Stimulated activated CD4-positive, alpha-beta T cell treated with anti-CD3 and anti-CD28 coated beads, Interleukin-2, amount 100 ng/mL, for 48 hours (primary cell): Measurements from ENCODE around the gene RPS6KA4.

ENCODE experiments used
- DNase-seq, 2 donors: peaks; one replicate each; pipeline ENCODE4 v3.0.0-alpha.2; 2020

Gene RPS6KA4

DNA sequence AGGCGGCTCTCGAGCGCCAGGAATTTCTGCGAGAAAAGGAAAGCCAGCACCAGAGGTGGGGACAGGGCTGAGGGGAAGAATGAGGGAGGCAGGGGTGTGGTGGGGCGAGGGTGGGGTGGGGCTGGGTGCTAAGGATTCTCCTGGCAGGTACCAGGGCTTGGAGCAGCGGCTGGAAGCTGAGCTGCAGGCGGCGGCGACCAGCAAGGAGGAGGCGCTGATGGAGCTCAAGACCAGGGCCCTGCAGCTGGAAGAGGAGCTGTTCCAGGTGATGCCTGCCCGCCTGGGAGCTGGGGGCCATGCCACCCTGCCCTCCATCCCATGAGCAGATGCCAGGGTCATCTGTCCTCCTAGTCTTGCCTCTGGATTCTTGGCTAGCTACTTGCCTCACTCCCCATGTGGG, 9.6 kb upstream of the RPS6KA4 start:
- DNase-seq: no peak

DNA sequence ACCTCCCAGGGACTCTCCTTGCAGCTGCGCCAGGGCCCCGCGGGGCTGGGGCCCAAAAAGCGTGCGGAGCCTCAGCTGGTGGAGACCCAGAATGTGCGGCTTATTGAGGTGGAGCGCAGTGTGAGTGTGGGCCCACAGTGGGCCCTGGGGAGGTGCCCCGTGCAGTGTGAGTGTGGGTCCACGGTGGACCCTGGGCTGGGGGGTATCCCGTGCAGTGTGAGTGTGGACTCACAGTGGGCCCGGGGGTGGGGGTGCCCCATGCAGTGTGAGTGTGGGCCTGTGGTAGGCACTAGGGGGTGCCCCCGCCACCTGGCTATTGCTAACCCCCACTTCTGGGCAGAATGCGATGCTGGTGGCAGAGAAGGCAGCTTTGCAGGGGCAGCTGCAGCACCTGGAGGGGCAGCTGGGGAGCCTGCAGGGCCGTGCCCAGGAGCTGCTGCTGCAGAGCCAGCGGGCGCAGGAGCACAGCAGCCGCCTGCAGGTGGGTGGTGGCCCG, 7.8 kb upstream of the RPS6KA4 start:
- no peak for DNase-seq

DNA sequence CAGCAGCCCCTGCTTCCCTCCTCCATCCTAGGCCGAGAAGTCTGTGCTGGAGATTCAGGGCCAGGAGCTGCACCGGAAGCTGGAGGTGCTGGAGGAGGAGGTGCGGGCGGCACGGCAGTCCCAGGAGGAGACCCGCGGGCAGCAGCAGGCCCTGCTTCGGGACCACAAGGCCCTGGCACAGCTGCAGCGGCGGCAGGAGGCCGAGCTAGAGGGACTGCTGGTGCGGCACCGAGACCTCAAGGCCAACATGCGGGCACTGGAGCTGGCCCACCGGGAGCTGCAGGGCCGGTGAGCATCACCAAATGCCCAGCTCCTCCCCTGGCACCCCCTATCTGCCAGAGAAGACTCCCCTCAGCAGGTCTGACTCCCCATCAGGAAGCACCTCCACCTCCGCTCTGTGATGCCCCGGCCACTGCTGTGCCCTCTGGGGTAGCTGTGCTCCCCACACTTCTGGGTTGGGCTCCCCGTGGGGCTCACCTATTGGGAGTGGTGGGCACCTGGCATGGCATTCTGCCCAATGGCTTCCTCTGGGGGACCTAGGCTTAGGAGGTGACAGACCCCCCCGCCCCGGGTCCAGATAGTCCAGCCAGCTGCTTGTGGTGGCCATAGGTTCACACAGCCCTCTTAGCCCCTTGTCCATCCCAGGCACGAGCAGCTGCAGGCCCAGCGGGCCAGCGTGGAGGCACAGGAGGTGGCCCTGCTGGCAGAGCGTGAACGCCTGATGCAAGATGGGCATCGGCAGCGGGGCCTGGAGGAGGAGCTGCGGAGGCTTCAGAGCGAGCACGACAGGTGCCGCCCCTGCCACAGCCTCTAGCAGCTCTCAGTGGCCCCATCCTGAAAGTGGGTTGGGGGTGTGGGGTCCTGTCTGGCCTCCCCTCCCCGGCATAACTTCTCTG, 6.6 kb upstream of the RPS6KA4 start:
- no peak for DNase-seq

DNA sequence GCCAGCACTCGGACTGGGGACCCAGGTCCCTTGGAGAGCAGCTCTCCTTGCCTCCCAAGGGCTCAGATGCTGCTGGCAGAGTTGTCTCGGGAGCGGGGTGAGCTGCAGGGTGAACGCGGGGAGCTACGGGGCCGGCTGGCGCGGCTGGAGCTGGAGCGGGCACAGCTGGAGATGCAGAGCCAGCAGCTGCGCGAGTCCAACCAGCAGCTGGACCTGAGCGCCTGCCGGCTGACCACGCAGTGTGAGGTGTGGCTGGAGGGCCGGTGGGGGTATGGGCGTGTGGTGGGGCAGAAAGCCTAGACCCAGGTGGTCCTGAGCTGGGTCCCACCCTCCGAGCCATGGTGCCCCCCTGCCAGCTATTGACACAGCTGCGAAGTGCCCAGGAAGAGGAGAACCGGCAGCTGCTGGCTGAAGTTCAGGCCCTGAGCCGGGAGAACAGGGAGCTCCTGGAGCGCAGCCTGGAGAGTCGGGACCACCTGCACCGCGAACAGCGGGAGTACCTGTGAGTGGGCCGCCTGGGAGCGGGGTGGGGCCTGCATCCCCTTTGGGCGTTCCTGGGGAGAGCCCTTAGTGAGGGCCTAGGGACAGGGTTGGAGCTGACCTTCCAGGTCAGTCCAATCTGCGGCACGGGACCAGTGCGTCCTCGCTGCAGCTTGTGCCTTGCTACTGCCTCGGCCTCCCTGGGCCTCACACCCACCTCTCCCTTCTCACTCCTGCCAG, 5.8 kb upstream of the RPS6KA4 start:
- no peak for DNase-seq

DNA sequence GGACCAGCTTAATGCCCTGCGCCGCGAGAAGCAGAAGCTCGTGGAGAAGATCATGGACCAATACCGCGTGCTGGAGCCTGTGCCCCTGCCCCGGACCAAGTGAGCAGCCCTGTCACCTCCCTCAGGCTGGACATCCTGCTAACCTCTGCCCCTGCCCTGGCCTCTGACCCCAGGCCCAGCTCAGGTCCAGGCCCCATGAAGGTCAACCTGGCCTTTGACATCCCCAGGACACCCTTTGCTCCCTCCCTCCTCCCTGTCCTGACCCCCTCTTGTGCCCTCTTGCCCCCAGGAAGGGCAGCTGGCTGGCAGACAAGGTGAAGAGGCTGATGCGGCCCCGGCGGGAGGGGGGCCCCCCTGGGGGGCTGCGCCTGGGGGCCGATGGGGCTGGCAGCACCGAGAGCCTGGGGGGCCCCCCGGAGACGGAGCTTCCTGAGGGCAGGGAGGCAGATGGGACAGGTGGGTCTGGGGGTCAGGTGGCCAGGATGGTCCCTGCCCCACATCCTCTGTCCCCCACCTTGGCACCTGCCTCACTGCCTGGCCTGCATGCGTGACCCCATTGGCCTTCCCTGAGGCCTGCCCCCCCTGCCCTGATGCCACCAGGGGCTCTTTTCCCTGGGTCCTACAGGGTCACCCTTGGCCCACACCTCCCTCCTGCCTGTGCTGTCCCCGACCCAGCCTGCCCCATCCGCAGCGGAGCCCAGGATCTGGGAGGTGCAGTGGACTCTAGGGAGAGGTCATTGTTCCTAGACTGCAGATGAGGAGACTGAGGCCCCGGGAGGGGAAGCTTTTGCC, 5.1 kb upstream of the RPS6KA4 start:
- DNase-seq: no peak

DNA sequence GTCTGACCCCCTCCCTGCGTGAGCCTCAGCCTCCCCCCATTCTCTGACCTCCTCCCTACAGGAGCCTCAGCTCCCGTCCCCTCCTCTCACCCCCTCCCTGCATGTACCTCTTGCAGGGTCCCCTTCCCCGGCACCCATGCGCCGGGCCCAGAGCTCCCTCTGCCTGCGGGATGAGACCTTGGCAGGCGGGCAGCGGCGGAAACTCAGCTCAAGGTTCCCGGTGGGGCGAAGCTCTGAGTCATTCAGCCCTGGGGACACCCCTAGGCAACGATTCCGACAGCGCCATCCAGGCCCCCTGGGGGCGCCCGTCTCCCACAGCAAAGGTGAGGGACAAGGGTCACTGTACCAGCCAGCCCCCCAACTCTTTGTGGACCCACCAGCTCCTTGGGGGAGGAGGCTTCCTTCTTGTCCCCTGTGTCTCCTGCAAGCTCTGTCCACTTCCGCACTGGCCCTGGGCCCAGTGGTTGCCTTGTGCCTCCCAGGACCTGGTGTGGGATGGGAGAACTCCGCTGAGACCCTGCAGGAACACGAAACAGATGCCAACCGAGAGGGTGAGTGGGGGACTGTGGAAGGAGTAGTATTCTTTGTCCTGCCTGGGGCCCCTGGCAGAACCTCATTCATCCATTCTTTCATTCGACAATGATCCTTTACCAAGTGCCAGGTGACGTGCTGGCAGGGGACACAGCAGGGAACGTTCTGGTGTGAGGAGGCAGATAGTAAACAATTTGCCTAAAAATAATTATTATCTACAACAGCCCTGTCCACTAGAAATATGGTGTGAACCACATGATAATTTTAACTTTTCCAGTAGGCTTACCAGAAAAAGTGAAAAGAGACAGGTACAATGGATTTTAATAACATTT, 3.7 kb upstream of the RPS6KA4 start:
- peak in 1 of 2 donors; percentile 43 for DNase-seq

DNA sequence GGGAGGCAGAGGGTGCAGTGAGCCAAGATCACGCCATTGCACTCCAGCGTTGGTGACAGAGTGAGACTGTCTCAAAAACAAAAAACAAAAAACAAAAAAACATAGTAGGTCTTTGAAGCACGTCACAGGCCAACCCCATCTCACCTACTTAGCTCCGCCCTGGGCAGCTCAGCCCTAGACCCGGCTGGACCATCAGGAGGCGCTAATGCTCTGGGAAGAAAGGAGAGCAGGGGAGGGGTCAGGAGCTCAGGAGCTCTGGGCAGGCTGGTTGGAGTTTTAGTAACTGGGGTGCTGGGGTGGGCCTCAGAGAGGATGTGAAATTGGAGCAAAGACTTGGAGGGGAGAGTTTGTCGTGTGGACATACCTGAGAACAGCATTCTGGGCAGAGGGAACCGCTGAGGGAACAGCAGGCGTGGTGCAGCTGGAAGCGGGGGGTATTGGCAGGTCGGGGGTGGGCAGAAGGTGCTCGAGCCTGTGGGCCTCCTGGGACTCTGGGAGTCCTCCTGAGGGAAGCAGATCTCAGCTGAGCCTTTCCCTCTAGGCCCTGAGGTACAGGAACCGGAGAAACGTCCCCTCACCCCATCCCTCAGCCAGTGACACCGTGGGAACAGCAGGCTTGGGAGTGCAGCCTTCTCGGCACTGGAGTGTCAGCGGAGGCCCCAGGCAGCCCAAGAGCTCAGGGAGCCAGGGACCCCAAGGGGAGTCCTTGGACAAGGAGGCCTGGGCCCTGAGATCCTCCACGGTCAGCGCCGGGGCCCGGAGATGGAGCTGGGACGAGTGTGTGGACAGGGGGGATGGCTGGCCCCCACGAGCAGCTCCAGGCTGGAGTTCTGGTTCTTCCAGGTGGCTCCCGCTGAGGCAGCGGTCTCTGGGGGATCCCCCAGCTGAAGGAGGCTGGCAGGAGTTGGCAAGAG, 2.2 kb upstream of the RPS6KA4 start:
- DNase-seq: peak; percentile 44 to 45

DNA sequence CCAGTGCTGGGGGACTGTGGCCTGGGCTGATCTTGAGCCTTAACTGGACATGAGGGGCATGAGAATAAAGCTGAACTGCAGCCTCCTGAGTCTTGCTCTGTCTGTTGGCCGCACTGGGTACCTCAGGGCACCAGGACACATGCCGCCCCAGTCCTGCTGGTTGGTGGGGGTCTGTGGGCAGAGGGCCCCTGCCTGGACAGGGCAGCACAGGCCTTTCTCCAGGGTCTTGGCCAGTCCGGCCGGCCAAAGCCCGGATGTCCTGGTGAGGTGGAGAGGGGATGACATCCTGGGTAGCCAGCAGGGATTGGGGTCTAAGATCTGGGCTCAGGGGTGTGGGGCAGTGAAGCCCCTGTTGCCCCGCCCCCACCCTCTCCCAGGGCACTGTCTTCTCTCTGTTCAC, 1.5 kb upstream of the RPS6KA4 start:
- no peak for DNase-seq

DNA sequence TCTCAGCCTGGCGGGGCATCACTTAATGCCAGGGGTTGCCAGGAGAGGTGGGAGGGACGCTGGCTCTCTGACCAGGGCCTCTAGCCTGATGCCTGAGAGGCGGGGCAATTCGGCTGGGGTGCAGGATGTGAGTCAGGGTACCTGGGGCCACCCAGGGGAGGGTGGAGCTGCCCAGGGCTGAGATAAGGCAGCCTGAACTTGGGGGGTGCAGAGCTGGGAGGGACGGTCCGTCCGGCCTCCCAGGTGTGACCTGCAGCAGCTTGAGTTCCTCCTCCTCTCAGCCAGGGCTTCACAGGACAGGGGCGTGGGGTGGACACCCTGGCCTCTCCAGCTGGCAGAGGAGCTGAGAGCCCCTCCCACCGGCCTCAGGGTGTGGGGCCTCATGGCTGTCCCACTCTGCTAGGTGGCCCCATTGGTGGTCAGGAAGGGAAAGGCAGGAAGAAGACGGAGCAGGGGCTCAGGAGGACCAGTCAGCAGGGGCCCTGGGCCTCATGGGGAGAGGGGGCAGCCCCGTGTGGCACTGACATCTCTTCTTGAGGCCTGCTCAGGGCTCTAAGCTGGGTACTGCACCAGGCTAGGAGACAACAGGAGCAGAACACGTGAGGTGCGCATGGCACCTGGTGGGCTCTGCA, 942 bp upstream of the RPS6KA4 start:
- peak in 1 of 2 donors; percentile 56 for DNase-seq

DNA sequence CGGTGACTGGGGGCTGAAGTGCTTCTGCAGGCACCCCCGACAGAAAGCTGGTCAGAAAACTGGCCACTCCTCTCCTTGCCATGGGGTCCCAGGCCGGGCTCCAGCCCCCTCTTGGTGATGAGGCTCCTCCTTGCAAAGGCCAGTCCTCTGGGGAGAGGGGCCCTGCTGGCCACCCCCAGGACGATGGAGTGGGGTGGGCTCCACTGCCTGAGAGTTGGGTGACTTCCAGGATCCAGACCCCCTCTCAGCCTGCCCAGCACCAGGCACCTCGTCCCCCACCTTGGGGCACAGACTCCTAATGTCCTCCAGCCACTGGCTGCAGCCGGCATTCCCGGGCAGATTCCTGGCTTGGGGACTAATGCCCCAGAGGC, 441 bp upstream of the RPS6KA4 start:
- no peak for DNase-seq

DNA sequence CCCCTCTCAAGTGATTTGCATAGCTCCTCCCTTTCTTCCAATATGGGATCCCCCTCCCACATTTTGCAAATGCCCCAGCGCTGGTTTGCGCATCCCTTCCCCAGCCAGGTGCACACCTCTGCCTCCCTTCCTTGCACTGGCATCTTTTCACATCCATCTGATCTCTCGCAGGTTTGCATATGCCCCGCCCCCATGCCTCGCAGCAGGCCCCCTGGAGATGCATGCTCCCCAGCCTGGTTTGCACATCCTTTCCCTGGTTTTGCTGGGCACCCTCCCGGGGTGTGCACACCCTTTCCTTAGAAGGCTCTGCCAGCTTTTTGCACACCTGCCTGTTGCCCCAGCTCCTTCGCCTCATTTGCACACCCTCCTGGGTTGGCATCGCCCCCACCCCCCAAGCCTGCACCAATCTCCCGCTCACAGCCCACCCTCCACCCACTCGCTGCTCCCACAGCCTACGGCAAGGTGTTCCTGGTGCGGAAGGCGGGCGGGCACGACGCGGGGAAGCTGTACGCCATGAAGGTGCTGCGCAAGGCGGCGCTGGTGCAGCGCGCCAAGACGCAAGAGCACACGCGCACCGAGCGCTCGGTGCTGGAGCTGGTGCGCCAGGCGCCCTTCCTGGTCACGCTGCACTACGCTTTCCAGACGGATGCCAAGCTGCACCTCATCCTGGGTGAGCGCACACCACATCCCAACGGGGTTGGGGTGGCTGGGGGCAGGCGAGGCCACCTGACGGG, 917 bp downstream of the RPS6KA4 start:
- peak in 1 of 2 donors; percentile 15 for DNase-seq

DNA sequence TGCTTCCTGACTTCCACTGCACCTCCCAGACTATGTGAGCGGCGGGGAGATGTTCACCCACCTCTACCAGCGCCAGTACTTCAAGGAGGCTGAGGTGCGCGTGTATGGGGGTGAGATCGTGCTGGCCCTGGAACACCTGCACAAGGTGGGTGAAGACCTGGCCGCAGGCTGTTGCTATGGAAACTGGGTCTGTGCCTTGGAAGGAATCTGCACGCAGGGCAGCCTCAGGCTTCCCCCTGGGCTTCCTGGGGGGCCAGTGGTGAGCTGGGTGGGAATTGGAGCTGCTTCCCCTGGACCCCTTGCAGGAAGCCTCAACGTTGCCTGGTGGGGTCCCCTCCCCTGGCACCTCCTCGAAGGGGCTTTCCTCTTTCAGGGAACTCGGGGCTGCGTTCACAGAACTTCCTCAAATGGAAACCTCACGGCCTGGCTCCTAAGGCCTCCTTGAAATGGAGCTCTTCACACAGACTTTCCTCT, 1.5 kb downstream of the RPS6KA4 start:
- DNase-seq: no peak

DNA sequence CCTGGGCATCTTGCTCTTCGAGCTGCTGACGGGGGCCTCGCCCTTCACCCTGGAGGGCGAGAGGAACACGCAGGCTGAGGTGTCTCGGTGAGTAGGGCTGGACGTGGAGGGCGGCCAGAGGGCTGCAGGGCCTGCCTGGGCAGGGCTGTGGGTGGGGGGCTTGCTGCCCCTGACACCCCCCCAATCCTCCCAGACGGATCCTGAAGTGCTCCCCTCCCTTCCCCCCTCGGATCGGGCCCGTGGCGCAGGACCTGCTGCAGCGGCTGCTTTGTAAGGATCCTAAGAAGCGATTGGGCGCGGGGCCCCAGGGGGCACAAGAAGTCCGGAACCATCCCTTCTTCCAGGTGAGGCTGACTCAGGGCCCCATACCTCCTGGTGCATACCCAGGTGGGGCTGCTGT, 2.7 kb downstream of the RPS6KA4 start:
- no peak for DNase-seq

DNA sequence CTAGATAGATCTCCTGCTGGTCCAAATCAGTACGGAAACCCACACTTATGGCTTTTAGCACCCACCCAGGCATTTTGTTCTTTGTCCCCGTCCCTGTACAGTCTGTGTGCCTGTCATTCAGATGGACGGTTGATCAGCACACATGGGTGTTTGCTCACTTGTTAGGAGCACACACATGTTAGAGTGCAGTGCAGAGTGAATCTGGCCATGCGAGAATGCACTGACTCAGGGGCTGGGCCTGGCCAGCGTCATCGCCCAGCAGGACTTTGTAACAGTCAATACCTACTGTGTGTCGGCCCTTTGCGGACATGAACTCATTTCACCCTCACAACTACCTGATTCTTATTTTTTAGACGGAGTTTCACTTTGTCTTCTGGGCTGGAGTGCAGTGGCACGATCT, 3.4 kb downstream of the RPS6KA4 start:
- DNase-seq: no peak

DNA sequence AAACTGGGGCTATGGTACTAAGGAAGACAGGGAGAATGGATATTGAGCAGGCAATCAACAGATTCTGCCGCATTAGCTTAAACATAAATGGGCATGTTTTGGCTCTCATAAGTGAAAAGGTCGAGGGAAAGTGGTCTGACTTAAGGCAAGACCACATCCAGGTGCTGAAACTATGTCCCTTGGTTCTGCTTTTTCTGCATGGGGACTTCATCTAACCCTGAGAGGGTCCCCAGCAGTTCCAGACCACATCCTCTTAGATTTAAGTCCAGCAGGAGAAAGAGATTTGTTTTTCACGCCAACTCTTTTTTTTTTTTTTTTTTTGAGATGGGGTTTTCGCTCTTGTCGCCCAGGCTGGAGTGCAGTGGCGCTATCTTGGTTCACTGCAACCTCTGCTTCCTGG, 5.5 kb downstream of the RPS6KA4 start:
- no peak for DNase-seq

DNA sequence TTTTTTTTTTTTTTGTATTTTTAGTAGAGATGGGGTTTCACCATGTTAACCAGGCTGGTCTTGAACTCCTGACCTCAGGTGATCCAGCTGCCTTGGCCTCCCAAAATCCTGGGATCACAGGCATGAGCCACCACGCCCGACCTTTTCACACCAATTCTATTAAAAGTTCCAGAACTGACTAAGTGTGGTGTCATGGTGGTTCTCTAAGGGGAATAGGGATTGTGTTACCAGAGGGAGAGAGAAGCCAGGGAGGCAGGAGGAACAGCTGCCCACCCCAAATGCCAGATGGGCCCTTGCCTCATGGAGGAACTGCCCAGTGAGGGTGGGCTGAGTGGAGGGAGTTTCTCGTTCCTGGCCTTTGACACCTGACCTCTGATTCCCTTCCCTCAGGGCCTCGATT, 5.9 kb downstream of the RPS6KA4 start:
- DNase-seq: no peak

DNA sequence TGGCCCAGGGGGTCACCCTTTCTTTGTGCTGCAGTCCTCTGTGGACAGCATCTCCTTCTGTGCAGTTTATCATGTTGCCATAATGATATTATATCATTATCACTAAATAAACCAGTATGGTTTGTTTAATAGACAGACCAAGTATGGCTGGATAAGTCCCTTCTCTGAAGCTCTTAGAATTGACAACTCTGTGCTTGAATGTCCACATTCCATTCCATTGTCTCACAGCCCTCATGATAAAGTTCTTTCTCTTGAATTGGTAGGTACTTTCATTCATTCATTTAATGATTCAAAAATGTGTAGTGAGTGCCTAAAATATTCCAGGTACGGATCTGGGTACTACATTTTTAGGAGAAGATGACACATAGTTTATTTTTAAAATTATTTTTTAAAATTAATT, 7.8 kb downstream of the RPS6KA4 start:
- no peak for DNase-seq

DNA sequence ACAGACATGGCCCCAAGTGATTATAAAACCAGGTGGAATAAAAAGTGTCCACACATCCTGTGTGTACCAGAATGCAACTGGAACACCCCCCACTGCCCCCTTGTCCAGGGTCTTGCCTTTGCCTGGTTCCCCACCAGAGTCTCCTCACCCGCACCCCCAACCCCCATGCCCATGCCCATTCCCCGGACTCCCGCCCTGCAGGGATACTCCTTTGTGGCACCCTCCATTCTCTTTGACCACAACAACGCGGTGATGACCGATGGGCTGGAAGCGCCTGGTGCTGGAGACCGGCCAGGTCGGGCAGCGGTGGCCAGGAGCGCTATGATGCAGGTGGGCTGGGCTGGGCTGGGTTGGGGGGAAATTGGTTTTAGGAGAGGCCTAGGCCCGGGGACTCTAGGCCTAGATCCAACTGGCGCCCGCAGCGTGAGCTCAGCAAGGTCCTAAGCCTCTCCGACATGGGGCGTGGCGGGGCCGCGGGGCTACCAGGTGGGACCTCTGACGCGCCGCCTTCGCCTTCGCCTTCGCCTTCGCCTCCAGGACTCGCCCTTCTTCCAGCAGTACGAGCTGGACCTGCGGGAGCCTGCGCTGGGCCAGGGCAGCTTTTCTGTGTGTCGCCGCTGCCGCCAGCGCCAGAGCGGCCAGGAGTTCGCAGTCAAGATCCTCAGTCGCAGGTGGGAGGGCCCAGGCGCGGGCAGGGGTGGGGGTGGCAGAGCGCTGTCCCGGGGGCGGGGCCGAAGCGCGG, 9.1 kb downstream of the RPS6KA4 start:
- DNase-seq: no peak

DNA sequence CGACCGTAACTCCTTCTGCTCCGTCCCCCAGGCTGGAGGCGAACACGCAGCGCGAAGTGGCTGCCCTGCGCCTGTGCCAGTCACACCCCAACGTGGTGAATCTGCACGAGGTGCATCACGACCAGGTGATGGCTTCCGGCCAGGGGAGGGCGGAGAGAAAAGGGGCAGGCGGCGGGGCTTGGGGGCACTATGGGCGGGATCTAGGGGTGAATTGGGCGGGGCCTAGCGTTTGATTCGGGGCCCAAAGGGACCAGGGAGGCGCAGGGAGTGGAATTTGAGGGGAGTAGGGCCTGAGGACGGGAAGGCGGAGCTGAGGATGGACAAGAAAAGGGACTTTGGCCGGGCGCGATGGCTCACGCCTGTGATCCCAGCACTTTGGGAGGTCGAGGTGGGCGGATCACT, 9.7 kb downstream of the RPS6KA4 start:
- no peak for DNase-seq
